HG03060 (cell line): ENCODE measurements around the gene MAS1L.
"Not testable (repeated sequence)": the region's sequence is repeated elsewhere in the genome, so short reads cannot be mapped to it uniquely, and the experiment has no call there.

Experiments used
- ATAC-seq: cut with Tn5 transposase; IDR thresholded peaks from one replicate; pipeline ENCODE4 v1.9.1; 2021; ENCODE audit warnings: low read depth, moderate number of reproducible peaks; ENCODE audit not compliant: unreplicated experiment

The MAS1L gene

DNA sequence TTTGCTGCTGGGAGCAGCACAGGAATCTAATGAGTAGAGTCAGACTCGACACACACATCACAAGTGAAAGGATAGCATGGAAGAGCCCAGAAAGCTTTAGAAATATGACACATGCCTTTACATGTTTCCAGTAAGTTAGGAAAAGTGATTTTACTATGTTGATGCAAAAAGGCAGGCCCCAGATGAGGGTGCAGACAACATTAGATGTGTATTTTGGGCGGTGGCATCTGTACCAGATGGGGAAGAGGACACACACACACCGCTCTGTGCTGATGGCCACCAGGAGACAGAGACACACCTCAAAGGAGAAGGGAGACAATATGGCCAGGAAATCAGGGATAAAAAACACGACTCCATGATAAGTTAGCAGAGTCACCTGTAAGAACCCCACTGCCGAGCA lies 625 bp downstream of the MAS1L start:
- ATAC-seq: no peak

DNA sequence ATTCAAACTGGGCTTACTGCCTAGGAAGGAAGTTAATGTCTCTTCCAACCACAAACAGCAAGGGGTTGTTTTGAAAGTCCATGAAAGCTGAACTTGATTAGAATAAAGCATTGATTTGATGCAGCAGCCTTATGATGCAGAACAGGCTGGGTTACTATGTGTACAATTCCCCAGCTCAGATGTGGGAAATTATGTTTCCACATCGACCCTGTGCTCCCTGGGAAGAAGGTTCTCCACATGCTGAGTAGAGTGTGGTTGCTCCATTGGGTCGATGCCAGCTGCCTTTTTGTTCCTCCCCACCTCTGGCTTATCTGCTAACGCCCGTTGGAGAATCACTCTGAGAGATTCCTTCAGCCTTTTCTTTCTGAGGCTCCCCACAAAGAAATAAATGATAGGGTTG lies 1.2 kb downstream of the MAS1L start:
- ATAC-seq: no peak

DNA sequence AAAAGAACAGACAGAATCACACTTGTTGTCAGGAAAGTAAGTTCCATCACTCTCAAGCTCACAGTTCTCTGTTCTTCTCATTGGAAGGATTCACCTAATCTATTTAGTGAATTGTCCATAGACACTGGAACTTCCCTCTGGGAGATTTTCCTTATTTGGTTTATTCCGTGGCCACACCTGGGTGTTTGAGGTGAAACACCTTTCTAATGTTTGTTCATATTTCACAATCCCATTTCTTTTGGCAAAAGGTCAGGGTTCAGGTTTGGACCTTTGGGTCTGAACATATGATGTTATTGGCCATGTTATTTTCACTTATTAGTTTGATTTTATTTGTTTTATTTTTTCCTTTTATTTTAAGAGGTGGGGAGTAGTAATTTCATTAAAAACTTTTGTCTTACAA lies 4.0 kb downstream of the MAS1L start:
- ATAC-seq: no peak

DNA sequence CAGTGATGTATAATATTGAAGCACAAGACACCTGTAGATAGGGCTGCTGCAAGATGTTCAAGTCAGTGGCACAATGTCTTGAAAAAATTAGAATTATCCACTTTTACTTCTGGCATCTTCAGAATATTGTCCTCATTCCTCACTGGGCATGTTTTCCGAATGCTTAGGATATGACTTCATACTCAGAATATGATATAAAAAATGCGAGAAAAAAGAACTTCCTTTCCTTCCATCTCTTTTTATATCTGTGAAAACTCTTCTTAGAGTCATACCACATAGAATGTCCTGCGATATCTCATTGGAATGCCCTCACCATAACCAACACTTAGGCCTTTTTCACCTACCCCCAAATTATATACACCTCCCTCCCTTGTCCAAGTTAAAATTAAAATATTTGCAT lies 4.6 kb downstream of the MAS1L start:
- ATAC-seq: no peak

DNA sequence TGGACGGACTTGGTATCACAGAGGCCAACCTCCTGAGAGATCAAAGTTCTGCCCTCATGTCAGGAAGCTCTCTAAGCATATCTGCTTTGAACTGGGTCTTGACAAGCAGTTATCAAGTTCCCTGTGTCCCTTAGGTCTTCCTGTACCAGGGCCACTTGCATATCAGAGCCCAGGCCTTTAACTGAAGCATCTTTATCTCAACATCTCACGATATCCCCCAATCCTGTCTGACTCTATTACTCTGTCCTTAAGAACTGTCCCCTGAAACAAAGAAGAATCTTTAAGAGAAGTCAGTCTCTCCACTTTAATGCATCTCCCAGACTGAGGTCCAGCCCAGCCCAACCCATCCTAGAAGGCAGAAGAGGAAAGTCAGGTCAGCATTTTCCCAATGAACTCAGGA lies 8.2 kb downstream of the MAS1L start:
- no peak for ATAC-seq

DNA sequence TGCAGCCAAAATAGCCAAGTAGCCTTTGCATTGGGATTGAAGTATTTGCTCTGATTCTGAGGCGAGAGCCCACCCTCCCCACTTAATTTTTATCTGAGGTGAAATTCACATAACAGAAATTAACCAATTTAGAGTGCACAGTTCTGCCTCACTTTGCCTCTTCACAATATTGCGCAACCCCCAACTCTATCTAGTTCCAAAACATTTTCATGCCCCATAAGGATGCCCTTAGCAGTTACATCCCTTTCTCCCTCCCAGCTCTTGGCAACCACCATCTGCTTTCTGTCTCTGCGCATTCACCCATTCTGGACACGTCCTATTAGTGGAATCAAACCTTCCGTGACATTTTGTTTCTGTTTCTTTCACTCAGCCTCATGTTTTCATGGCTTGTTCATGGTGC lies 9.0 kb downstream of the MAS1L start:
- ATAC-seq: no peak

DNA sequence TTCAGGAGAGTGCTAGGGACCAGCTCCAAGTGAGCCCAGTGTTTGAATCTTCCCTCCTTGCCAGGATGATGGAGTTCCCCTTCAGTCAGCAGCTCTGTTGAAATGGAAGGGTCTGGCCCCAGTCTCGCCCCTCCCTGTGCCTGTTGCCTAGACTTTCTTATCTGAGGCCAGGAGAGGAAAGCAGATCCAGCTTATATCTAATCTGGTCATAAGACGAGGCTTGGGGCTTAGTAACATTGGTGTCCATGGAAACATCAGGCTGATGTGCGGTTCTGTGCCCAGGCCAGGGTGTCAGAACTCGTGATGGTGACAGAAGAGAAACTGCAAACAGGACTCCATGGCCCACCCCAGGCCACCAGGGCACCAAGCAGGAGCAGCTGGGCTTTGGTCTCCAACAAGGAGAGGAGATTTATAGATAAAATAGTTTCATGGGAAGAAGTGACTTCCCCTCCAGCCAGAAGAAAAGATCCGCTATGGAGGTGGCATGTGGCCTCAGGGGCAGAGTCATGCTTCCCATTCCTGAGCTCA lies 9.8 kb downstream of the MAS1L start:
- no peak for ATAC-seq

DNA sequence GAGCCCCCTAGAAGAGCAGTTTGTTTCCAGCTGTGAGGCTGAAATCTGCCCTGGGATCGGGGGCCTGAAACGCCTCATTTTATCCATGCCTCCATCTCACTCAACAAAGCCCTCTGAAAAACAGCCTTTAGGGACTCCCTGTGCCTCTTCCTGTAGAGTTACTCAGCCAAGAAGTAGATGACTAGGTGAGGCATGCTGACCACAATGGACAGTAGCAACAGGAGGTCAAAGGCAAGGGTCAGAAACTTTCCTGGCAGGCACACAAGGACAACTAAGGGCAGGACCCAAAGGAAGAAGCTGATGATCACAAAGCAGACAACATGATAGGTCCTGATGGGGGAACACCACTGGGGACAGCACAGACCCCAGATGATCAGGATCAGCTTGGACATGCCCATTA lies 12.8 kb downstream of the MAS1L start:
- no peak for ATAC-seq

DNA sequence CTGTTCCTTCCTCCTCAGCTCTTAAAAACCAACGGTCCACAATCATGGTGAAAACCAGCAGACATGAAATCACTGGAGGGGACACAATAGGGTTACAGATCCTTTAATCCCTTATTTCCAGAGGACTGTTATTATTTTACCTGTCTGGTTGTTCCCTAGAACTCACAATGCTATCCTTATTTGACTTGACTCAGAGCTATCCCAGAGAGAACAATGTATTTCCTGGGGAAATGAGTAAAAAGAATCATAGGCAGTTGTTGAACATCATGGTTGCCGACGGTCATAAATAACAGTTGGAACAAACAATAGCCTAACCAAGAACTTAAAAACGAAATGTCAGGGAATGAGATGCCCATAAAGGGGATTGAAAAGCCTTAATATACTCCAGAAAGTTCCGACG lies 21.5 kb downstream of the MAS1L start:
- ATAC-seq: no peak

DNA sequence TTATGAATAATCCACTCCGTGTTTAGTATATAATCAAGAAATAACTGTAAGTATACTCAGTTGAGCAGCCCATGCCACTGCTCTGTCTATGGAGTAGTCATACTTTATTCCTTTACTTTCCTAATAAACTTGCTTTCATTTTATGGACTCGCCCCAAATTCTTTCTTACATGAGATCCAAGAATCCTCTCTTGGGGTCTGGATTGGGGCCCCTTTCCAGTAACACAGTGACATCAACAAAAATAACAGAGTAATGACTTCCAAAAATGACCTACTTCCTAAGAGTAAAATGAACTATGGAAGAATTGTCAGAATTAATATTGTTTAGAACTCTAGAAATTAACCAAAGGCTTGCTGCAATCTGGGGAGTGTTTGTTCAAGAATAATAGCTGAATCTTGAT lies 22.0 kb downstream of the MAS1L start:
- no peak for ATAC-seq

DNA sequence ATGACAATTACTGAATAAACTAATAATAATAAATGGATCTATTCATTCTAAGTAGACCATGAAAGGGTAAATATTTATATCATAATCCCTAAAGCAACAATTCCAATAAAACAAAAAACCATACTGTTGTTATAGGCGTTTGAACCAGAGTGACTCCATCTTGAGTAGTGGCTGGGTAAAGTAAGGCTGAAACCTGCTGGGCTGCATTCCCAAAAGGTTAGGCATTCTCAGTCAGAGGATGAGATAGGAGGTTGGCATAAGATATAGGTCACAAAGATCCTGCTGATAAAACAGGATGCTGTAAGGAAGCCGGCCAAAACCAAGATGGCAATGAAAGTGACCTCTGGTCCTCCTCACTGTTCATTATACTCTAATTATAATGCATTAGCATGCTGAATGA lies 22.5 kb downstream of the MAS1L start:
- ATAC-seq: no peak

DNA sequence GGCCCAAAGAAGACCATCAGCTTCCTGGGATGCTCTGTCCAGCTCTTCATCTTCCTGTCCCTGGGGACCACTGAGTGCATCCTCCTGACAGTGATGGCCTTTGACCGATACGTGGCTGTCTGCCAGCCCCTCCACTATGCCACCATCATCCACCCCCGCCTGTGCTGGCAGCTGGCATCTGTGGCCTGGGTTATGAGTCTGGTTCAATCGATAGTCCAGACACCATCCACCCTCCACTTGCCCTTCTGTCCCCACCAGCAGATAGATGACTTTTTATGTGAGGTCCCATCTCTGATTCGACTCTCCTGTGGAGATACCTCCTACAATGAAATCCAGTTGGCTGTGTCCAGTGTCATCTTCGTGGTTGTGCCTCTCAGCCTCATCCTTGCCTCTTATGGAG lies 25.7 kb downstream of the MAS1L start:
- no peak for ATAC-seq

DNA sequence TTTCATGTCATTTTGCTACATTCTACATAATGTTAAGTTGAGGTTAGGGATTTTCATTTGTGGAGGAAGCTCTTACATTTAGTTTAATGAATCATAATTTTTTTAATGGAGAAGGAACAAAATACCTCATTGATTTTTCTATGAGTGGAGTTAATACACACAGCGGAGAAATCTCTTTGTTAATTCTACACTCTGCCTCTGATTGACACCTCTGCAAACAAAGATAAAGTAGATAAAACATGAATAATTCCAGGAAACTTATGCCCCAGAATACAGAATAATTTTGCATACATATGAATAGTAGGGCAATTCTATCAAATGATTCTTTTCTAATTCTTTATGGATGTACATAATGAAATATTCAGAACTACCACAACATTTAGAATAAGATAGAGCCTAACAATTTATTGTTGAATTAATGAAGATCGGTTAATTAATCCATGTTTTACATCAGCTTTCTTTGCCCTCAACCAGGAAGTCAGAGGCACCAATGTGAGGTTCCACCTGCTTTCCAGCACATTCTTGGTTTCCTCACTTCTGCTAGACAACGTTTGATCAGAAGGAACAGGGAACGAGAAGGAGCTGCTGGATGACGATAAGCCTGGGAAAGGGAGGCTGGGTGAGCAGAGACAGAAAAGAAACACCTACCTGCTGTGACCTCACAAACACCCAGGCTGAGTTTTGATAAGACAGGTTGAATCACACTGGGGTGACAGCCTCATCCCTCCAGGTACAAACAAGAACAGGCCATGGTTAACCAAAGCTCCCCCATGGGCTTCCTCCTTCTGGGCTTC lies 26.5 kb downstream of the MAS1L start:
- ATAC-seq: no peak

DNA sequence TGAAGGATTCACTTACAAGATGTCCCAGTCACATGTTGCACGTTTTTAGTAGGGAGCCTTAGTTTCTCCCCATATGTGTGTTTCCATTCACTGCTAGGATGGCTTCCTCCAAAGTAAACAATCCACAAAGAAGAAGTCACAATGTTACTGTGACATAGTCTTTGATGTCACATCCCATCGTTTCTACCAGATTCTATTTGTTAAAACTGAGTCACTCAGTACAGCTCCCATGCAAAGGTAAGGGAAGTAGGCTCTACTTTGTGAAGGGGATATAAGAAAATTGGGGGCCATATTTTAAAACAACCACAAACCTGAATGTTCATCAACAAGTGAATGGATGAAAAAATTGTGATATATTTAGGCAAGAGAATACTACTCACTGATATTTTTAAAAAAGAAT lies 30.8 kb downstream of the MAS1L start, which contains the start of the genes OR11A1 and OR2H1:
Gene OR11A1 (minus strand): TSS at position 101 of the 400 bp plus-strand sequence. CDS start 29,430 bp downstream, outside the sequence.
Gene OR2H1 (plus strand): TSS at position 185 of the 400 bp plus-strand sequence. CDS start 4,615 bp downstream, outside the sequence.
- no peak for ATAC-seq

DNA sequence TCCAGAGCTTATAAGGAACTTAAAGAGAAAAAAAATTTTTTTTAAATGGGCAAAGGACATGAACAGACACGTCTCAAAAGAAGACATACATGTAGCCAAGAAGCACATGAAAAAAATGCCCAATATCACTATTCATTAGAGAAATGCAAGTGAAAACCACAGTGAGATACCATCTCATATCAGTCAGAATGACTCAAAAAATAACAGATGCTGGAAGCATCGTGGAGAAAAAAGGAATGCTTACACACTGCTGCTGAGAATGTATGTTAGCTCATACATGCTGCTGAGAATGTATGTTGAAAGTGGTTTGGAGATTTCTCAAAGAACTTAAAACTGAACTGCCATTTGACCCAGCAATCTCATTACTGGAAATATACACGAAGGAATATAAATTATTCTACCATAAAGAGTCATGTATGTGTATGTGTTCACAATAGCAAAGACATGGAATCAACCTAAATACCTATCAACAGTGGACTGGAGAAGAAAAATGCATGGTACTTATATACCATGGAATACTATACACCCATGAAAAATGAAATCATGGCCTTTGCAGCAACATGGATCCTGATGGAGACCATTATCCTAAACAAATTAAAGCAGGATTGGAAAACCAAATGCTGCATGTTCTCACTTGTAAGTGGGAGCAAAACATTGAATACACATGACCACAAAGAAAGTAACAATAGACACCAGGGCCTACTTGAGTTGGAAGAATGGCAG lies 36.1 kb downstream of the MAS1L start:
- no peak for ATAC-seq

DNA sequence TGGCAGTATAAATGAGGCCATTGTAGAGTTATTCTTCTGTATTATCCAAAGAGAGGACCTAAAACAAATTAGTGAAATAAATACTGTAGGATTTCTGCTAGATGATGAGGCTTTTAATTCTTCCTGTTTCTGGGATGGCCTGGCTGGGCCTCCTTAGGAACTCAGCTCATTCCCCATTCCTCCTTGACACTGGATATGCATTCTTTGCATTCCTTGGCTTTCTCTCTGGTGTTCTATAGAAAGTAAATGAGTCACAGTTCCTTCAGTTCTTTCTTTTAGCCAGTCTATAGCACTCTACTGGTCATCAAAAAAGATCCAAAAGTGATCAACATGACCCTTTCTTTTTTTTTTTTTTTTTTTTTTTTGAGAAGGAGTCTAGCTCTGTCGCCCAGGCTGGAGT lies 40.1 kb downstream of the MAS1L start:
- ATAC-seq: no peak

DNA sequence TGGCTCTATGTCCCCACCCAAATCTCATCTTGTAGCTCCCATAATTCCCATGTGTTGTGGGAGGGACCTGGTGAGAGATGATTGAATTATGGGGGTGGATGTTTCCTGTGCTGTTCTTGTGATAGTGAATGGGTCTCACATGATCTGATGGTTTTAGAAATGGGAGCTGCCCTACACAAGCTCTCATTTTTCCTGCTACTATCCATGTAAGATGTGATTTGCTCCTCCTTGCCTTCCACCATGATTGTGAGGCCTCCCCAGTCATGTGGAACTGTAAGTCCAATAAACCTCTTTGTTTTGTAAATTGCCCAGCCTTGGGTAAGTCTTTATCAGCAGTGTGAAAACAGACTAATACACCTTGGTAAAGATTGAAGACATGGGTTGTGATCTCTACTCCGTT lies 43.7 kb downstream of the MAS1L start:
- ATAC-seq: not testable (repeated sequence)

DNA sequence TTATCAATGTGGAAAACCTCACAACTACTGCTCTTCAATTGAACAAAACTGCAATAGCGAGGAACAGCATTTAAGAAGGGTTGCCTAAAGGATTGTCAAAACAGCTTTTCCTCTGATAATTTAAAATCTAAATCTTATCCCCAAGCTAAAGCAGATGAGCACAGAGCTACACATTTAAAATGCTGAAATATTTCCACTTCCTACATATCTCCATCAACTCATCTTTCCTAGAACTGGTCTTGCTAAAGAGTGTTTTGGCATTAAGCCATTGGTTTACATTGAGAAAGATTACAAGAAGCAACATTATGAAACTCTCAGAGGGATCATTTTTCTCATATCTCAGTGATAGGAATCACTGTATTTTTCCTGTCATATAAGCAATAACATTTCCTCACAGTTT lies 45.0 kb downstream of the MAS1L start:
- no peak for ATAC-seq

DNA sequence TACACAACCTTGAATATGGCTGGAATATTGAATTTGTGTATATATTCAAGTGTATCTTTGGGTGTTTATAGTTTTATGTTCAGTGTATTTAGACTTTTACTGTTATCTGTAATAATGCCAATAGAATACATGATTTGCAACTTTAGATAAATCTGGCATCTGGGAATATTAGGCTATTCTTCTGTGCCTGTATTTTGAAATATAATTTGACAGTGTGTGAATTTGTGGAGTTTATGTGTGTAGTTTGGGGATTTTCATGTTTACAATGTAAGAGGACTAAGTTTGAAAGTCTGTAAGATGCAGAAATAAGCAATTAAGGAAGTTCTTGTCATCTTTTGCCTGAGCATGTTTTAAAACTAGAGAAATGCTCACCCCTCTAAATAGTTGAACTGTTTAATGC lies 48.8 kb downstream of the MAS1L start, which contains the start of gene OR10C1:
Gene OR10C1 (plus strand): TSS at position 301 of the 400 bp plus-strand sequence. CDS start 710 bp downstream, outside the sequence.
- ATAC-seq: no peak

DNA sequence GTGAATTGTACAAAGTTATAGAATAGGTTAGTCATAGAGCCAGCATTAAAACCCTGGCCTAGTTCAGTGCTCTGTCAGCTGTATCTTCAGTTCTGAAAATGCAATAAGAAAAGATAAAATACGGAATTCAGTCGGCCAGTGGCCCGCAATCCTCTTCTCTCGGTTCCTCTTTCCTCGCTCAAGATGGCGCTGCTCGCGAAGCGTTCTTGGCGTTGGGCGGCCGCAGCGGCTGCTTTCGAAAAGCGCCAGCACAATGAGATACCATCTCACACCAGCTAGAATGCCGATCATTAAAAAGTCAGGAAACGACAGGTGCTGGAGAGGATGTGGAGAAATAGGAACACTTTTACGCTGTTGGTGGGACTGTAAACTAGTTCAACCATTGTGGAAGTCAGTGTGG lies 51.0 kb downstream of the MAS1L start:
- ATAC-seq: not testable (repeated sequence)
